22Rv1 (cell line): Measurements from ENCODE around the gene RPS10.

Source experiments
- H3K27ac ChIP-seq: fragments of 450-650 bp; 2 replicates; pipeline ENCODE4 v1.5.1; 2017
- CTCF ChIP-seq: fragments of 450-650 bp; IDR thresholded peaks from 2 replicates; pipeline ENCODE4 v1.5.1; 2017; ENCODE audit warnings: mild to moderate bottlenecking
- ZFX ChIP-seq: fragments of 450-650 bp; IDR thresholded peaks from 2 replicates; pipeline ENCODE4 v1.6.1; 2017; ENCODE audit warnings: antibody characterized with exemption, borderline replicate concordance

Gene RPS10

GRCh38 chr6:34460796-34461507 lies 35.1 kb upstream of the RPS10 start:
- H3K27ac ChIP-seq, result peak overlapping the region; percentile 79
- no peak for TF ChIP-seq CTCF
- TF ChIP-seq ZFX, result no peak

GRCh38 chr6:34459899-34460593 lies 34.2 kb upstream of the RPS10 start:
- TF ChIP-seq ZFX, result no peak
- peak; percentile 86 for TF ChIP-seq CTCF
- peak overlapping the region; percentile 79 for H3K27ac ChIP-seq

- no peak overlapping the region for H3K27ac ChIP-seq
These were observed 32.2 kb upstream of the RPS10 start for GRCh38 chr6:34457742-34458735.

GRCh38 chr6:34457382-34457741 lies 31.5 kb upstream of the RPS10 start:
- TF ChIP-seq CTCF (no peak), ZFX (no peak)
- H3K27ac ChIP-seq, result no peak overlapping the region

More at GRCh38 chr6:34457742-34458735, 32.2 kb upstream of the RPS10 start:
- TF ChIP-seq CTCF, result no peak
- no peak for TF ChIP-seq ZFX

GRCh38 chr6:34455831-34456230 lies 30.0 kb upstream of the RPS10 start:
- no peak overlapping the region for H3K27ac ChIP-seq
- TF ChIP-seq CTCF, result no peak

GRCh38 chr6:34451192-34451591 lies 25.3 kb upstream of the RPS10 start:
- TF ChIP-seq CTCF (no peak), ZFX (no peak)
- H3K27ac ChIP-seq, result no peak overlapping the region
